ENCODE measurements around the gene HMX3.

The HMX3 gene

DNA sequence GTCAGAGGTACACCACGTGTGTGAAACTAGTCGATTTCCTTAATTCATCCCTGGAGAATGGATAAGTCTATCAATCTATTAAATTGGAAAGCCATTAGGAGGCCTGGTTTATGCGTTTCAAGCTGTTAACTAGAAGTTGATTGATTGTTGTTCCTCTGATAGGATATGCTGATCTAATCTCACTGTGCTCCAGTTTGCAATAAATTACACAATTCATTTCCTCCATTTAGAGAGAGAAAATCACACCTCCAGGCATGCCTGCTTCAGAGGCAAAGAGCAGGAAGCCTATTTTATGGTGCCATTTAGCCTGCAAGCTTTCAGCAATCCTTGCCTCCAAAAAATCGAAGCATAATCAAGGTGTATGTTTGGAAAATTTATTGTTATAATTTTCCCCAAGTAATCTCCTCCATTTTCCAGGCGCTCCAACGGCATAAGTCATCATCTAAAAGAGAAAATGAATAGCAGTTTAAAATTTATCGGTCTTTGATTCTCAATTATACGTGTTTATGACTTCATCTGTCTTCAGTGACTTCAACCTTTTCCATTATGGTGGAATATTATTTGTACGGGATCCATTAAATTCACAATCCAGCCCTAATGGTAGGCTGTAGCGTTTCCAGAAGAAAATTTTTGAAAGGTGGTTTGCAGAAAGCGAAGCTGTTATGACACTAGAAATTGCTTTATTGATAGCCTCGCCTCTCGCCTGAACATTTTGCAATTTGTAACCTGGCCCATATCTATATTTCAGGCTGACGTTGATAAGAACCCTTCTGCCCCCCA lies 42.9 kb upstream of the HMX3 start:
- Histone ChIP-seq H3K4me2 (no peak overlapping the region), H3K36me3 (ENCODE audit: insufficient read depth) (no peaks in the 10 kb centered on the region), H3K9ac (no peak overlapping the region), H4K20me1 (ENCODE audit: insufficient read depth) (no peaks in the 10 kb centered on the region), H3K4me3 (IDR thresholded peaks at IDR 0.05; ENCODE audit: insufficient read depth, low read depth, low read length) (no peak overlapping the region), H3K27me3 (ENCODE audit: insufficient read depth, low read depth) (no peaks in the 10 kb centered on the region), H3K79me2 (ENCODE audit: insufficient read depth, low read depth) (no peaks in the 10 kb centered on the region), H2AFZ (ENCODE audit: low read depth) (no peak overlapping the region), H3K4me1 (ENCODE audit: low read depth, poor library complexity, severe bottlenecking) (no peaks in the 10 kb centered on the region), H3K27ac (no peak overlapping the region)
- TF ChIP-seq, protein P1, sequence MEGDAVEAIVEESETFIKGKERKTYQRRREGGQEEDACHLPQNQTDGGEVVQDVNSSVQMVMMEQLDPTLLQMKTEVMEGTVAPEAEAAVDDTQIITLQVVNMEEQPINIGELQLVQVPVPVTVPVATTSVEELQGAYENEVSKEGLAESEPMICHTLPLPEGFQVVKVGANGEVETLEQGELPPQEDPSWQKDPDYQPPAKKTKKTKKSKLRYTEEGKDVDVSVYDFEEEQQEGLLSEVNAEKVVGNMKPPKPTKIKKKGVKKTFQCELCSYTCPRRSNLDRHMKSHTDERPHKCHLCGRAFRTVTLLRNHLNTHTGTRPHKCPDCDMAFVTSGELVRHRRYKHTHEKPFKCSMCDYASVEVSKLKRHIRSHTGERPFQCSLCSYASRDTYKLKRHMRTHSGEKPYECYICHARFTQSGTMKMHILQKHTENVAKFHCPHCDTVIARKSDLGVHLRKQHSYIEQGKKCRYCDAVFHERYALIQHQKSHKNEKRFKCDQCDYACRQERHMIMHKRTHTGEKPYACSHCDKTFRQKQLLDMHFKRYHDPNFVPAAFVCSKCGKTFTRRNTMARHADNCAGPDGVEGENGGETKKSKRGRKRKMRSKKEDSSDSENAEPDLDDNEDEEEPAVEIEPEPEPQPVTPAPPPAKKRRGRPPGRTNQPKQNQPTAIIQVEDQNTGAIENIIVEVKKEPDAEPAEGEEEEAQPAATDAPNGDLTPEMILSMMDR (conservative IDR thresholded peaks at IDR 0.05; ENCODE audit: low read depth, low read length): no peak

- Histone ChIP-seq H3K4me3 (IDR thresholded peaks at IDR 0.05; ENCODE audit: insufficient read depth, low read depth, low read length) (no peak overlapping the region), H2AFZ (ENCODE audit: low read depth) (no peak overlapping the region), H4K20me1 (ENCODE audit: insufficient read depth) (no peaks in the 10 kb centered on the region), H3K4me1 (ENCODE audit: low read depth, poor library complexity, severe bottlenecking) (no peaks in the 10 kb centered on the region), H3K27me3 (ENCODE audit: insufficient read depth, low read depth) (no peaks in the 10 kb centered on the region), H3K27ac (no peak overlapping the region), H3K9ac (no peak overlapping the region), H3K79me2 (ENCODE audit: insufficient read depth, low read depth) (no peaks in the 10 kb centered on the region), H3K36me3 (ENCODE audit: insufficient read depth) (no peaks in the 10 kb centered on the region), H3K4me2 (no peak overlapping the region)
- TF ChIP-seq, protein P1 (conservative IDR thresholded peaks at IDR 0.05; ENCODE audit: low read depth, low read length): no peak
These were observed 42.3 kb upstream of the HMX3 start for GRCh38 chr10:123093489-123093888.

DNA sequence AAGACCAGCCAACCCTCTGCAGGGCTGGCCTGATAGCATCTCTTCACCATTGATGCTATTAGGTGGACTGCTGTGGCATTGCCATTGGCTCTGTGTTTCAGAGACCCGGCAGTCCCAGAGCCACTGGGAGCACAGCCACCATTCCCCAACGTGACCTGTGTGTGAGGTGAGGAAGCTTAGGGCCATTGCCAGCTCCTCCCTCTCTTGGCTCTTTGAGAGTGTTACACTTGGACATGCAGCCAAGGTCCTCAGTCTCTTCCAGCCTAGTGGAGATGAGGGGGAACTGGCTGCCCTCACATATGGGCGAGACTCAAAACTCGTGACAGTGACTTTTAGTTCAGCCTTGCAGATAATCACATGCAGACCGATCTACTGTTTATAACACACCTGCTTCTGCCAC lies 39.3 kb upstream of the HMX3 start:
- H3K36me3 ChIP-seq (ENCODE audit: insufficient read depth): no peaks in the 10 kb centered on the region
- no peak overlapping the region for H2AFZ ChIP-seq (ENCODE audit: low read depth)
- no peak overlapping the region for H3K9ac ChIP-seq
- no peak overlapping the region for H3K27ac ChIP-seq
- no peak overlapping the region for H3K4me3 ChIP-seq (IDR thresholded peaks at IDR 0.05; ENCODE audit: insufficient read depth, low read depth, low read length)
- H4K20me1 ChIP-seq (ENCODE audit: insufficient read depth): no peaks in the 10 kb centered on the region
- H3K27me3 ChIP-seq (ENCODE audit: insufficient read depth, low read depth): no peaks in the 10 kb centered on the region
- H3K79me2 ChIP-seq (ENCODE audit: insufficient read depth, low read depth): no peaks in the 10 kb centered on the region
- no peaks in the 10 kb centered on the region for H3K4me1 ChIP-seq (ENCODE audit: low read depth, poor library complexity, severe bottlenecking)
- no peak overlapping the region for H3K4me2 ChIP-seq
- TF ChIP-seq, protein P1 (conservative IDR thresholded peaks at IDR 0.05; ENCODE audit: low read depth, low read length): no peak

- Histone ChIP-seq H3K79me2 (ENCODE audit: insufficient read depth, low read depth) (no peaks in the 10 kb centered on the region), H2AFZ (ENCODE audit: low read depth) (no peak overlapping the region), H4K20me1 (ENCODE audit: insufficient read depth) (no peaks in the 10 kb centered on the region), H3K4me2 (no peak overlapping the region), H3K4me1 (ENCODE audit: low read depth, poor library complexity, severe bottlenecking) (no peaks in the 10 kb centered on the region), H3K9ac (no peak overlapping the region), H3K36me3 (ENCODE audit: insufficient read depth) (no peaks in the 10 kb centered on the region), H3K4me3 (IDR thresholded peaks at IDR 0.05; ENCODE audit: insufficient read depth, low read depth, low read length) (no peak overlapping the region), H3K27ac (no peak overlapping the region), H3K27me3 (ENCODE audit: insufficient read depth, low read depth) (no peaks in the 10 kb centered on the region)
- TF ChIP-seq, protein P1 (conservative IDR thresholded peaks at IDR 0.05; ENCODE audit: low read depth, low read length): no peak
These were observed 38.7 kb upstream of the HMX3 start for GRCh38 chr10:123097039-123097438.
